Adrenal gland (tissue), 19 donors: ENCODE data around the gene SLC7A1. TPM values are rescaled to one million over a fixed set of nuclear protein-coding genes. Genes with fewer than 3 reads are reported as not detected.
A peak's percentile ranks its signal among the peaks of the same experiment; 100 is the strongest.
"Not testable (repeated sequence)": the region's sequence is repeated elsewhere in the genome, so short reads cannot be mapped to it uniquely, and the experiment has no call there.

Experiments used
- DNase-seq, 7 donors: peaks; one replicate each; pipeline ENCODE4 v3.0.0-alpha.2; 2019 to 2020
- H3K27ac ChIP-seq, 5 donors: fragments of 200-600 bp; sonication (generic) in 4 of 5; 1 replicate in 3 of 5; 2 replicates in 2 of 5; pipeline versions ENCODE4 v1.5.1 to v1.8.0; 2016 to 2020; ENCODE audit warnings: mild to moderate bottlenecking in 1 of 5
- H3K27me3 ChIP-seq: fragments of 200-600 bp; 2 replicates; pipeline ENCODE4 v1.8.0; 2021
- H3K36me3 ChIP-seq, 2 donors: fragments of 200-600 bp; replicated peaks in 1 of 2; 1 replicate in 1 of 2; 2 replicates in 1 of 2; pipeline versions ENCODE4 v1.5.1 to v1.8.0; 2018 to 2022
- H3K4me1 ChIP-seq, 2 donors: fragments of 200-600 bp; replicated peaks in 1 of 2; 1 replicate in 1 of 2; 2 replicates in 1 of 2; pipeline versions ENCODE4 v1.5.1 to v1.8.0; 2018 to 2021
- H3K4me3 ChIP-seq, 4 donors: fragments of 200-600 bp; sonication (generic) in 3 of 4; one replicate each; pipeline ENCODE4 v1.5.1; 2016 to 2018
- H3K9me3 ChIP-seq, 3 donors: fragments of 200-600 bp; sonication (generic) in 1 of 3; replicated peaks in 1 of 3; 1 replicate in 2 of 3; 2 replicates in 1 of 3; pipeline versions ENCODE4 v1.5.1 to v1.8.0; 2016 to 2021
- CTCF ChIP-seq, 6 experiments: fragments of 450-650 bp in 4 of 6; fragments of 200-600 bp in 2 of 6; sonication (generic) in 1 of 6; IDR thresholded peaks; 1 replicate in 5 of 6; 2 replicates in 1 of 6; pipeline versions ENCODE4 v1.5.1 to v1.8.0; 2016 to 2021; ENCODE audit warnings: antibody characterized with exemption in 6 of 6, mild to moderate bottlenecking in 2 of 6, moderate library complexity in 1 of 6
- POLR2A ChIP-seq, 2 donors: fragments of 450-650 bp; IDR thresholded peaks; one replicate each; pipeline ENCODE4 v1.6.1; 2017; ENCODE audit warnings: antibody characterized with exemption in 2 of 2, mild to moderate bottlenecking in 2 of 2, moderate library complexity in 1 of 2
- WGBS, 4 donors: extraction: QIAGEN DNeasy Blood & Tissue Kit in 2 of 4; methylation state at CpG; one replicate each; pipeline versions ENCODE4 v1.1.5 to v1.1.7; 2013 to 2017; 5-methylcytosine and 5-hydroxymethylcytosine counted together
- intact Hi-C, 2 donors: fragments of 100-400 bp; cut with DNase I; formaldehyde crosslinking; loops; one replicate each; pipeline versions ENCODE4 v1.14.1 to v1.15.0; 2022 to 2023
- long read RNA-seq, 10 donors: library from polyadenylated mRNA in 3 of 10; unstranded in 2 of 10; stranded (forward) in 1 of 10; transcript quantifications; one replicate each; pipeline ENCODE4 v2.0.0 and lab custom pipeline, GENCODE V29; 2021 to 2026
- polyA plus RNA-seq, 3 donors: library from polyadenylated mRNA; stranded (reverse); fragments of 200-250 nt in 2 of 3; fragments of 350-450 nt in 1 of 3; fragmentation: Illumina TruSeq in 1 of 3; extraction: RNeasy Lipid Tissue Mini Kit (QIAGEN cat#74804) in 1 of 3; gene quantifications; one replicate each; pipeline ENCODE4 v1.2.3, GENCODE V29; 2013 to 2014
- total RNA-seq, 9 donors: library from RNA; depleted of rRNA in 4 of 9; stranded (reverse); fragments of >200 nt in 4 of 9; fragments of 120-200 nt in 1 of 9; fragmentation: NEBNext Ultra II Directional in 1 of 9; extraction: Animal tissue kit (Norgen Biotek cat#: 25700) in 1 of 9; gene quantifications; one replicate each; pipeline versions ENCODE4 v1.1.0 to v1.2.4, GENCODE V29; 2013 to 2023
- donor health status: healthy with polysubstance abuse.
- donor health status: Bipolar disorder and iron deficiency.
- donor health status: DM: yes; HTN: yes; CAD: no.
- donor health status: DM: no; HTN: no; CAD: no.
- donor health status: DM: no; HTN: no; CAD: no.
- donor health status: DM: yes; HTN: yes; CAD: no.

The SLC7A1 gene
- total RNA-seq (10 to 100 TPM in 4 of 9 donors, 1 to 10 TPM in 5; 2.2 to 87.6 (median 7.0) TPM), polyA plus RNA-seq (10 to 100 TPM in 1 of 3 donors, 1 to 10 TPM in 2; 2.8 to 48.5 (median 3.1) TPM)
- long read RNA-seq, donor 1, full-length matches to known transcripts: 9 of 9 reads
- long read RNA-seq, donor 1, partial matches to known transcripts: 0 of 9 reads
- long read RNA-seq, donor 1, other reads (novel, unspliced or antisense): 0 of 9 reads
- long read RNA-seq, donor 2, full-length matches to known transcripts: 9 of 9 reads
- long read RNA-seq, donor 2, partial matches to known transcripts: 0 of 9 reads
- long read RNA-seq, donor 2, other reads (novel, unspliced or antisense): 0 of 9 reads
- long read RNA-seq, donor 3, full-length matches to known transcripts: 1 of 1 reads
- long read RNA-seq, donor 3, partial matches to known transcripts: 0 of 1 reads
- long read RNA-seq, donor 3, other reads (novel, unspliced or antisense): 0 of 1 reads
- long read RNA-seq, donor 4: 0 reads
- long read RNA-seq, donor 5, full-length matches to known transcripts: 1 of 5 reads
- long read RNA-seq, donor 5, partial matches to known transcripts: 0 of 5 reads
- long read RNA-seq, donor 5, other reads (novel, unspliced or antisense): 4 of 5 reads
- long read RNA-seq, donor 6: 0 reads
- long read RNA-seq, donor 7, full-length matches to known transcripts: 1 of 1 reads
- long read RNA-seq, donor 7, partial matches to known transcripts: 0 of 1 reads
- long read RNA-seq, donor 7, other reads (novel, unspliced or antisense): 0 of 1 reads
- long read RNA-seq, donor 8, full-length matches to known transcripts: 5 of 5 reads
- long read RNA-seq, donor 8, partial matches to known transcripts: 0 of 5 reads
- long read RNA-seq, donor 8, other reads (novel, unspliced or antisense): 0 of 5 reads
- long read RNA-seq, donor 9, full-length matches to known transcripts: 2 of 2 reads
- long read RNA-seq, donor 9, partial matches to known transcripts: 0 of 2 reads
- long read RNA-seq, donor 9, other reads (novel, unspliced or antisense): 0 of 2 reads
- long read RNA-seq, donor 10, full-length matches to known transcripts: 1 of 1 reads
- long read RNA-seq, donor 10, partial matches to known transcripts: 0 of 1 reads
- long read RNA-seq, donor 10, other reads (novel, unspliced or antisense): 0 of 1 reads

- no peak for TF ChIP-seq POLR2A (IDR thresholded peaks at IDR 0.05)
- no peak for TF ChIP-seq CTCF (IDR thresholded peaks at IDR 0.05)
- intact Hi-C loops: no loop called here
- Histone ChIP-seq H3K36me3 (no peaks in the 10 kb centered on the region), H3K4me3 (peak within 1 kb of the TSS in 3 of 4 donors; percentile 1 to 99 (median 59)), H3K9me3 (no peaks in the 10 kb centered on the region), H3K27me3 (no peaks in the 10 kb centered on the region), H3K4me1 (peaks cover 0 to 12% of the 10 kb centered on the region in 2 donors), H3K27ac (peak within 1 kb of the TSS in 4 of 5 donors; percentile 14 to 91 (median 76))
- 0 to 1% (median 0%) methylated on average over 2 to 98 of the region's 98 CpGs for WGBS, 4 donors
- DNase-seq: peak; percentile 63 to 84 (median 76)
Measured at GRCh38 chr13:29595380-29596063, at the start of gene SLC7A1. Gene SLC7A1 (minus strand): TSS chr13:29595688. CDS start chr13:29536188, 59,500 bp downstream.

GRCh38 chr13:29640665-29641064 is 45.2 kb upstream of the SLC7A1 start:
- peaks cover 5% of the 10 kb centered on the region for H3K27me3 ChIP-seq
- no peak for DNase-seq
- TF ChIP-seq CTCF (IDR thresholded peaks at IDR 0.05) (no peak), POLR2A (IDR thresholded peaks at IDR 0.05) (no peak)
- H3K4me3 ChIP-seq: no peak overlapping the region
- WGBS, 4 donors: 64 to 72% (median 66%) methylated on average over 4 of the region's 4 CpGs
- H3K36me3 ChIP-seq: no peaks in the 10 kb centered on the region
- intact Hi-C loops: no loop called here
- H3K4me1 ChIP-seq: no peaks in the 10 kb centered on the region
- H3K27ac ChIP-seq: no peak overlapping the region
- no peaks in the 10 kb centered on the region for H3K9me3 ChIP-seq

- DNase-seq: not testable (repeated sequence)
Measured at GRCh38 chr13:29636831-29637230, 41.3 kb upstream of the SLC7A1 start.

GRCh38 chr13:29624997-29625396 is 29.5 kb upstream of the SLC7A1 start:
- intact Hi-C loops: no loop called here
- no peaks in the 10 kb centered on the region for H3K4me1 ChIP-seq
- no peaks in the 10 kb centered on the region for H3K36me3 ChIP-seq
- DNase-seq: no peak
- no peak overlapping the region for H3K27ac ChIP-seq
- H3K9me3 ChIP-seq: no peaks in the 10 kb centered on the region
- no peak for TF ChIP-seq CTCF (IDR thresholded peaks at IDR 0.05)
- no peak for TF ChIP-seq POLR2A (IDR thresholded peaks at IDR 0.05)
- peaks cover 4% of the 10 kb centered on the region for H3K27me3 ChIP-seq
- 89 to 100% (median 95%) methylated on average over 1 to 5 of the region's 5 CpGs for WGBS, 4 donors
- H3K4me3 ChIP-seq: no peak overlapping the region

More at GRCh38 chr13:29636831-29637230, 41.3 kb upstream of the SLC7A1 start:
- H3K36me3 ChIP-seq, H3K27me3 ChIP-seq, H3K4me3 ChIP-seq, H3K4me1 ChIP-seq, intact Hi-C loops, H3K27ac ChIP-seq, H3K9me3 ChIP-seq: not testable (repeated sequence)
- 83 to 92% (median 88%) methylated on average over 3 to 4 of the region's 4 CpGs for WGBS, 4 donors
